ENCODE measurements around the gene CDR2.
A peak's percentile ranks its signal among the peaks of the same experiment; 100 is the strongest.
"Not testable (repeated sequence)": the region's sequence is repeated elsewhere in the genome, so short reads cannot be mapped to it uniquely, and the experiment has no call there.

CDR2 gene

DNA sequence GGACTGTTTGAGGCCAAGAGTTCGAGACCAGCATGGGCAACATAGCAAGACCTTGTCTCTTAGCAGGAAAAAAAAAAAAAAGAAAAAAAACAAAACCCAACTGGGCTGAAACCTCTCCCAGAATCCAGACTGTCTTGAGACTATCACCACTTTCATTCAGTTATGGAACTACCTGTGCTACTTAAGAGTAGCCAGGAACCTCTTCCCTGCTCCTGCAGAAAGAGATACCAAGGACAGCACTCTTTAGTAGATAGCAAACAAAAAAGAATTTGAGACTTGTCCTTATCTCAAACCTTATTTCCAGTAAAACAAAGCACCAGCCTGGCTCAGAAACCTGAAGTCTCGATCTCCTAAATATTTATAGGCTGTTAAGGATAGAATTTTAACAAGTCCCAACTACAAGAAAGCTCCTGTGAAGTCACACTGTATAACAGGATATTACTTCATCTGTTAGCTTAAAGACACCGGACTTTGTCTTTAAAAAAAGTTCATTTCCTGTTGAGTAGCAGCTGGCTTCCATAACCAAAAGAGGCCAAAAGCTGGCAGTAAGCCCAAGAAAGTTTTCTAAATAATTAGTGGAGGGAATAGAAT is 5.1 kb downstream of the CDR2 start:
- ATAC-seq (ENCODE audit: low read depth) (no peak), DNase-seq (ENCODE audit: low spot score in 2 of 2) (no peak)
- Mint-ChIP-seq H3K9me3 (no peaks in the 10 kb centered on the region), H3K4me1 (peaks cover 21% of the 10 kb centered on the region), H3K27ac (no peak overlapping the region), H3K4me3 (no peak overlapping the region), H3K36me3 (peaks cover 11% of the 10 kb centered on the region), H3K27me3 (no peaks in the 10 kb centered on the region)

DNA sequence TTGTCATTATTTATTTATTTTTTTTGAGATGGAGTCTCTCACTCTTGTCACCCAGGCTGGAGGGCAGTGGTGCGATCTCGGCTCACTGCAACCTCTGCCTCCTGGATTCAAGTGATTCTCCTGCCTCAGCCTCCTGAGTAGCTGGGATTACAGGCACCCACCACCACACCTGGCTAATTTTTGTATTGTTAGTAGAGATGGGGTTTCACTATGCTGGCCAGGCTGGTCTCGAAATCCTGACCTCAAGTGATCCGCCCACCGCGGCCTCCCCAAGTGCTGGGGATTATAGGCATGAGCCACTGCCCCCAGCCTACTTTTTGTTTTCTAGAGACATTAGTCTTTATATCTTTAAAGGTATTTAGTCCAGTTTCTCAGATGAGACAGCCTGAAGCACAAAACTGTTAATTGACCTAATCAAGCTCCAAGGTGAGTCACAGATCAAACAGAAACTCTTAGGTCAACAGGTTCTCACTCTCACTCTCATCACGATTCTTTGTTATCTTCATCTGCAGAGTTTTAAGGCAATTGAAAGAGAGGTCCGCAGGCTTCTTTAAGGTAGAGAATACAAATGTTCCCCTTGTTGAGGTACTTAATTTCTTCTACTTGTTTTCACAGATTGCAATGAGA is 6.1 kb downstream of the CDR2 start:
- not testable (repeated sequence) for H3K9me3 Mint-ChIP-seq; H3K27me3 Mint-ChIP-seq; ATAC-seq (ENCODE audit: low read depth); H3K4me3 Mint-ChIP-seq; H3K27ac Mint-ChIP-seq; DNase-seq (ENCODE audit: low spot score in 2 of 2)
- H3K36me3 Mint-ChIP-seq, result peaks cover 18% of the 10 kb centered on the region
- peaks cover 16% of the 10 kb centered on the region for H3K4me1 Mint-ChIP-seq

DNA sequence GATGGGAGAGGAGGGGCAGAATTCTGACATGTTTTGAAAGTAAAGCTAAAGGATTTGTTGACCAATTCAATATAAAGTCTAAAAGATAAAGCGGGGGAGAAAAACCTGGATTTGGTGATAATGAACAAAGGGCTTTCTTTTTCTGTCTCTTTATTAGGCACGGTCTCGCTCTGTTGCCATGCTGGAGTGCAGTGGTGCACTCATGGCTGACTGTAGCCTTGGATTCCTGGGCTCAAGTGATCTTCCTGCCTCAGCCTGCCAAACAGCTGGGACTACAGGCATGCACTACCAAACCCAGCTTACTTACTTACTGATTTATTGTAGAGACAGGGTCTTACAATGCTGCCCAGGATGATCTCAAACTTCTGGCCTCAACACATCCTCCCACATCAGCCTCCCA is 7.5 kb downstream of the CDR2 start:
- no peak for ATAC-seq (ENCODE audit: low read depth)

DNA sequence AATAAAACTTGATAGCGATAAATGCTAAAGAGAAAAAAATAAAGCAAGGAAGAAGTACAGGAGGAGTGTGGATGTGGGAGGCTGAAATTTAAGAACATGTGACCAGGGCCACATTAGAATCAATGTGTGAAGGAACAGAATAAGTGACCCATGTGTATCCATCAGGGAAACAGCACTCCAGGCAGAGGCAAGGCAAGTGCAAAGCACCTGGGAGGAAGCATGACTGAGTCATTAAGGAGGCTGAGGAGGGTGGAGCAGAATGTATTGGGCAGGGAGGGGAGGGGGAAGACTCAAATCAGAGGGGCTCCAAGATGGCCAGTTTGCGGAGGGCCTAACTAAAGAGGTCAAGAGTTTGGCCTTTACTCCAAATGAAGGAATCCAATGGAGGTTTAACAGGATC is 8.0 kb downstream of the CDR2 start:
- Mint-ChIP-seq H3K9me3 (no peaks in the 10 kb centered on the region), H3K27me3 (no peaks in the 10 kb centered on the region), H3K4me3 (no peak overlapping the region), H3K4me1 (peaks cover 11% of the 10 kb centered on the region), H3K27ac (no peak overlapping the region), H3K36me3 (peaks cover 18% of the 10 kb centered on the region)
- DNase-seq (ENCODE audit: low spot score in 2 of 2) (no peak), ATAC-seq (ENCODE audit: low read depth) (no peak)

More for the DNA sequence above, 7.5 kb downstream of the CDR2 start:
- Mint-ChIP-seq H3K36me3 (peaks cover 18% of the 10 kb centered on the region), H3K27me3 (no peaks in the 10 kb centered on the region), H3K9me3 (no peaks in the 10 kb centered on the region), H3K4me1 (peaks cover 11% of the 10 kb centered on the region), H3K4me3 (no peak overlapping the region), H3K27ac (no peak overlapping the region)
- DNase-seq (ENCODE audit: low spot score in 2 of 2), result no peak

DNA sequence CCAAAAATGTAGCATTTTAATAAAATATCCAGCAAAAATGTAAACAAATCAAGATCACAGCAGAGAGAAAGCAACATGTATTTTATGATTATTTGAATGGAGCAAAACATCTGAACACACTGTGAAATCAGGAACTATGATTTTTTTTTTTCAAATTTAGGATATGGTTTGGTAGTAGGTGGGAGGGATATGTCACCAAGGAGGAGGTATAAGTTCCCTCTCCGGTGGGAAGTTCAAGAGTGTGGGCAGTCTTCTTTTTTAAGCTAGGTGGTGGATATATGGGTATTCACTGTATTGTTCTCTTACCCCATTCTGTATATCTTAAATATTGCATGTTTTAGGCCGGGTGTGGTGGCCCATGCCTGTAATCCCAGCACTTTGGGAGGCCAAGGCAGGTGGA is 10.2 kb downstream of the CDR2 start:
- ATAC-seq (ENCODE audit: low read depth) (no peak), DNase-seq (ENCODE audit: low spot score in 2 of 2) (no peak)
- Mint-ChIP-seq H3K27ac (no peak overlapping the region), H3K27me3 (no peaks in the 10 kb centered on the region), H3K36me3 (peaks cover 20% of the 10 kb centered on the region), H3K9me3 (no peaks in the 10 kb centered on the region), H3K4me1 (peaks cover 11% of the 10 kb centered on the region), H3K4me3 (no peak overlapping the region)

DNA sequence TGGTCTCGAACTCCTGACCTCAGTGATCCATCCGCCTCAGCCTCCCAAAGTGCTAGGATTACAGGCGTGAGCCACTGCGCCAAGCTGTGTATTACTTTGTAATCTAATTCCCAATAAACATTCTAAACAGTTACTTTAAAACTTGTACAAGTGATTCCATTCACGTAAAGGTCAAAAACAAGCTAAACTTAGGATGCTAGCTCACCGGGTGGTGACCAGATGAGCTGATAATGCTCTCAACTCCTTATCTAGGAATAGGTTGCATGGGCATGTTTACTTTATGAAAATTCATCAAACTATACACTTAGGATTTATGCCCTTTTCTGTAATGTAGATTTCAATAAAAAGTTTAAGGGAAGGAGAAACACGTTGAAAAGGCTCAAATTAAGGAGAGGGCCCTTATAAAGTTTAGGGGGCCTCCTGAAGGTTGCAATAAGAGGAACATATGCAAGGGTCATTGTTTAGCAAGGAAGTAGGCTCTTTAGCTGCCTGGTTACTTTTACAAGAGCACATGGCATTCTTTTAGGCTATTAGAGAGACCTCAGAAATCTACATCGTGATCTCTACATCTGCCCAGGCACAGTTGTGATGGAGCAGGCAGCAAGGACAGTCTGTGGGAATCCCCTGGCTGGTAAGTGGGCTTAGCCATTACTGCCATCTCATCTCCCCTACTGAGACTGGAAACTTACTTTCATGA is 13.3 kb downstream of the CDR2 start:
- Mint-ChIP-seq H3K4me1 (peaks cover 6% of the 10 kb centered on the region), H3K36me3 (peaks cover 15% of the 10 kb centered on the region), H3K9me3 (no peaks in the 10 kb centered on the region), H3K4me3 (no peak overlapping the region), H3K27me3 (no peaks in the 10 kb centered on the region), H3K27ac (no peak overlapping the region)
- ATAC-seq (ENCODE audit: low read depth), result no peak
- no peak for DNase-seq (ENCODE audit: low spot score in 2 of 2)

DNA sequence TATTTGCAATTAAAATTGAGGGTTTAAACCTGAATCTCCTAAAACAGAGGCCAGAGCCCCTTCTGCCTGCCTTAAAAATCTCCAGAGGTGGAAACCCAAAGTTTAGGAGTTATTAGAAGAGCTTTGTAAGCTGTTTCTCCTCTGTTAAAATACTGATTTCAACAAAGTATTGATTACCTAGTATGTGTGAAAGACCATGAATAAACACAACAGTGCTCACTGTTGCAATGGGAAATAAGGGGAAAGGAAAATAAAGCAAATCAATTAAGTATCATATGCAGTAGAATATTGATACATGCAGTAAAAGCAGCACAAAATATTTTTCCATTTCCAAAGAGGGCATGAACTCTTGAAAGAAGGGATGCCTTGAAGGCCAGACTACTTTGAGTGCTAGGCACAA is 14.7 kb downstream of the CDR2 start:
- peaks cover 12% of the 10 kb centered on the region for H3K36me3 Mint-ChIP-seq
- no peak overlapping the region for H3K4me3 Mint-ChIP-seq
- no peaks in the 10 kb centered on the region for H3K9me3 Mint-ChIP-seq
- ATAC-seq (ENCODE audit: low read depth) (no peak), DNase-seq (ENCODE audit: low spot score in 2 of 2) (no peak)
- peaks cover 11% of the 10 kb centered on the region for H3K4me1 Mint-ChIP-seq
- H3K27ac Mint-ChIP-seq, result no peak overlapping the region
- H3K27me3 Mint-ChIP-seq, result no peaks in the 10 kb centered on the region

DNA sequence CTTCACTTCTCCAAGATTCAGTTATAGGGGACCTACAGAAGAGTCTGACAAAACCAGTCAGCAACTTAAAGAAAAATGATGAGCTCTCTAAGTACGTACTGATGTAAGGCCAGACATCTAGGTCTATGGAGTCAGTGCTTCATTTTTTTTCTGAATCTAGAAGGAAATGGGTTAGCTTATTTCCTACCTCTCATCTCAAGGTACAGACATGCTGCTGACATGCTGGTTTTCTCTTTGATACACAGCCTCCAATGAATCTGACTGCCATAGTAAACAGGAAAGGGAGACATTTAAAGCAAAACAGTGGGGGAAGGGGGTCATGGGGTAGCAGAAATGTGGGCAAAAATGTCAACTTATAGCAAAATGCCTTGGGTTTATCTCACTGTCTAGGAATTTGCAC is 16.4 kb downstream of the CDR2 start:
- Mint-ChIP-seq H3K27me3 (no peaks in the 10 kb centered on the region), H3K36me3 (peaks cover 4% of the 10 kb centered on the region), H3K9me3 (no peaks in the 10 kb centered on the region), H3K27ac (peak overlapping the region; percentile 88), H3K4me1 (peaks cover 18% of the 10 kb centered on the region), H3K4me3 (peak overlapping the region; percentile 41)
- ATAC-seq (ENCODE audit: low read depth) (peak; percentile 23), DNase-seq (ENCODE audit: low spot score in 2 of 2) (no peak)

DNA sequence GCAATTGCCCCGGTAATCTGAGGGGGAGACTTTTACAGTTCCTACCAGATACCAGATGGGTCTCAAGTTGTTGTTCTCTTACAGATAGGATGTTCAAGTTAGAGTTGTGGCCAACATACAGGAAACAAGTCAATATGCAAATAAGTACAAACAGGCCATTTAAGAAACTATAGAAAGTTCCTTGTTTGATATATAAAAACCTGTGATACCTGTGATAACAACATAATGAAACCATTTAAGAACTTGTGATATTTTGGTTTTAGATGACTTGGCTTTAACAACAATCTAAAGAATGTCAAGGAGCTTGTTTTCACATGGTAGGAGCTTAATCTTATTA is 16.8 kb downstream of the CDR2 start:
- Mint-ChIP-seq H3K27ac (peak overlapping the region; percentile 88), H3K27me3 (no peaks in the 10 kb centered on the region), H3K36me3 (peaks cover 4% of the 10 kb centered on the region), H3K4me3 (peak overlapping the region; percentile 37), H3K9me3 (no peaks in the 10 kb centered on the region), H3K4me1 (peaks cover 18% of the 10 kb centered on the region)
- ATAC-seq (ENCODE audit: low read depth), result peak; percentile 93
- DNase-seq (ENCODE audit: low spot score in 2 of 2), result peak in 1 of 2 donors; percentile 21

DNA sequence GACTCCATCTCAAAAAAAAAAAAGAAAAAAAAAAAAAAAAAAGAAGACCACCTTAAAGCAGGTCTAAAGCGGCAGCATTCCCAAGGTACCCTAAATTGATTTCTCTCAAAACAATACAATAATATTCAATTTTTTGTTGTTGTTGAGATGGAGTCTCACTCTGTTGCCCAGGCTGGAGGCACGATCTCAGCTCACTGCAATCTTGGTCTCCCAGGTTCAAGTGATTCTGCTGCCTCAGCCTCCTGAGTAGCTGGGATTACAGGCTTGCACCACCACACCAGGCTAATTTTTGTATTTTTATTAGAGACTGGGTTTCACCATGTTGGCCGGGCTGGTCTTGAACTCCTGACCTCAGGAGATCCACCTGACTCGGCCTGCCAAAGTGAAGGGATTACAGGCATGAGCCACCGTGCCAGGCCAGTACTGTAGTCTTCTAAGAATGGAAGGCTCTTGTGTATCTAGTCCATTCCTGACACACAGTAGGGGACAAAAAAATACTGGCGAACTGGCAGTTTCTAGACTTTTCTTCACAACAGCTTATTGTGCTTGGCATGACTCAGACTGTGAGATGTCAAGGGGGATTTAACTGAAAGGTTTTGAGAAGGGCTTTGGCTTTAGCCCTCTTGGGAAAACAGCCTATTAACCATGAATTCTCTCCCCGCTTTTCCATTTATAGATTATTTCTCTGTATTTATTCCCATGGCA is 17.3 kb downstream of the CDR2 start:
- peaks cover 18% of the 10 kb centered on the region for H3K4me1 Mint-ChIP-seq
- H3K36me3 Mint-ChIP-seq, result peaks cover 4% of the 10 kb centered on the region
- DNase-seq (ENCODE audit: low spot score in 2 of 2), result no peak

DNA sequence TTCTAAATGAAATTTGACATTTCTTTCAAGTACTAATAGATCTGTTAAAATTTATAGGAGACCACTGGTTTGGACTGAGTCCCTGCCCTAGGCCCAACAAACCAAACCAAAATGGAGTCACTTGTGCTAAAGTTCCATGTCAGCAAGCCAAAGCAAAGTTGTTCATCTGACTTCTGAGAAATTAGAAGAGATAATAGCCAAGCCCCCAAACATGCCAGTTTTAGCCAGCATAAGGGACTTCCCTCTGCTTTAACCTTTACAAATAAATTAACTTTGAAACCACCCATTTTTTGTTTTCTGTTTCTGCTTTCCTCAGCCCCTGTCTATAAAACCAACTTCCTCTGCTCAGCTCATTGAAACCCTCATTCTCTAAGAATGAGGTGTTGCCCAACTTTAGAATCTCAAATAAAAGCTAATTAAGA is 18.9 kb downstream of the CDR2 start:
- peak; percentile 51 for ATAC-seq (ENCODE audit: low read depth)
- Mint-ChIP-seq H3K27me3 (no peaks in the 10 kb centered on the region), H3K9me3 (no peaks in the 10 kb centered on the region), H3K4me1 (peaks cover 18% of the 10 kb centered on the region), H3K27ac (peak overlapping the region; percentile 1), H3K4me3 (no peak overlapping the region), H3K36me3 (peaks cover 2% of the 10 kb centered on the region)
- DNase-seq (ENCODE audit: low spot score in 2 of 2), result no peak

More for the DNA sequence above, 17.3 kb downstream of the CDR2 start:
- peak; percentile 25 for ATAC-seq (ENCODE audit: low read depth)
- Mint-ChIP-seq H3K4me3 (peak overlapping the region; percentile 37), H3K9me3 (no peaks in the 10 kb centered on the region), H3K27me3 (no peaks in the 10 kb centered on the region), H3K27ac (peak overlapping the region; percentile 88)

DNA sequence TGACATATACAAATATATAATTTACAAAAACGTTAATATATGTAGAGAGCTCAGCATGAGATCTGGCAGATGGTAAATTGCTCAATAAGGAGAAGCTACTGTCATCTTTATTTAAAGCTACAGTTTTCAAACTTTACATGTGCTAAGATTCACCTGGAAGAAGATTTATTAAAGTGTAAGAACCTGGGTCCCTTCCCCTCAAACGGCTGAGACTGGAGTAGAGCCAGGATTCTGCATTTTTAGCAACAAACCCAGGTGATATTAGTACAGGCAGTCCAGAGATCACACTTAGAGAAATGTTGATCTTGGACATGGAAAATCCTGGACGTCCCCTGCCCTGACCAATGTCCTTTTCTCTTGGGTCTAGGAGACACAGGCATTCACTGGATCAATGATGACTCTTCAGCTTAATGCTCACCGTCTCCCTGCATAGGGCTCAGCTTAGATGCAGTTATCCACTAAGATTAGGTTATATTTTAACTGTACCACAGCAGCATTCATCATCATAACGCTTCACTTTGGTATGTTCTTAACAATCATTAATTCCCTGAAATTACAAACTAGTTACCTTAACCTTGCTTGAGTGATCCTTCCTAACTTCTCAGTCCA is 20.4 kb downstream of the CDR2 start:
- H3K27me3 Mint-ChIP-seq, result no peaks in the 10 kb centered on the region
- H3K27ac Mint-ChIP-seq, result no peak overlapping the region
- H3K4me1 Mint-ChIP-seq, result peaks cover 18% of the 10 kb centered on the region
- no peaks in the 10 kb centered on the region for H3K9me3 Mint-ChIP-seq
- peaks cover 9% of the 10 kb centered on the region for H3K36me3 Mint-ChIP-seq
- no peak for ATAC-seq (ENCODE audit: low read depth)
- no peak for DNase-seq (ENCODE audit: low spot score in 2 of 2)
- no peak overlapping the region for H3K4me3 Mint-ChIP-seq

DNA sequence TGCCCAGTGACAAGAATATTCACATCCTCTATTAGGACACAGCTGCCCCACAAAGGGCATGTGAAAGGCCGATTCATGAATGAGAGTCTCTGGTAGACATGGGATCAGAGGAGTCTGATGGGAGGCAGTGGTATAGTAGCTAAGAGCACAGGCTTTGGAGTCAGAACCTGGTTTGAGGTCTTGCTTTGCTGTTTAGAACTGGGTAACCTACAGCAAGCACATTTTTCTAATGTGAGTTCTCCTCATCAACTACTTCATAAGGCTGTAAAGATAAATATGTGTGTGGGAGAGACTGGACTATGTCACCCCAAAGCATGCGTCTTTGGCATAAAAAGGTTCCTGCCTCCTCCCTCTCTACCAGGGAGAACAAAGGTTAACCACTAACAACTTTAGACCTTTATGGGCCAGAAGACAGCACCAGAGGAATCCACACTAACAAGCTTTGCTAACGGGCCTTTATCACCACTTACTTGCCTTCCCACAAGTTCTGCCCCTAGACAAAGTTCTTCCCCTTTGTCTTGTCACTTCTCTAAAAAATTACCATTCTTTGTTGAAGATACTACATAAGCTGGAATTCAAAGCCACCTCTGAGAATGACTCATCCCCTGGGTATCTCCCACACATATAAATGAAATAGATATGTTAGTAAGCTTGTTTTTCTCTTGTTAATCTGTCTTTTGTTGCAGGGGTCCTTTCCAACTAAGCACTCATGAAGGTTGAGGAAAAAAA is 21.1 kb downstream of the CDR2 start:
- no peak overlapping the region for H3K4me3 Mint-ChIP-seq
- H3K27ac Mint-ChIP-seq, result no peak overlapping the region
- peaks cover 18% of the 10 kb centered on the region for H3K4me1 Mint-ChIP-seq
- H3K9me3 Mint-ChIP-seq, result no peaks in the 10 kb centered on the region
- no peaks in the 10 kb centered on the region for H3K27me3 Mint-ChIP-seq
- peaks cover 9% of the 10 kb centered on the region for H3K36me3 Mint-ChIP-seq
- peak; percentile 14 for ATAC-seq (ENCODE audit: low read depth)
- DNase-seq (ENCODE audit: low spot score in 2 of 2), result no peak
